GM12892 (cell line): Measurements from ENCODE around the gene LTN1.

Experiments
- POLR2A ChIP-seq: IDR thresholded peaks from 2 replicates; pipeline ENCODE4 v1.6.1; 2011; ENCODE audit warnings: low read depth, low read length, control low read depth
- POLR2AphosphoS5 ChIP-seq: IDR thresholded peaks from 2 replicates; pipeline ENCODE4 v1.6.1; 2011; ENCODE audit warnings: low read depth, low read length, control low read depth

DNA sequence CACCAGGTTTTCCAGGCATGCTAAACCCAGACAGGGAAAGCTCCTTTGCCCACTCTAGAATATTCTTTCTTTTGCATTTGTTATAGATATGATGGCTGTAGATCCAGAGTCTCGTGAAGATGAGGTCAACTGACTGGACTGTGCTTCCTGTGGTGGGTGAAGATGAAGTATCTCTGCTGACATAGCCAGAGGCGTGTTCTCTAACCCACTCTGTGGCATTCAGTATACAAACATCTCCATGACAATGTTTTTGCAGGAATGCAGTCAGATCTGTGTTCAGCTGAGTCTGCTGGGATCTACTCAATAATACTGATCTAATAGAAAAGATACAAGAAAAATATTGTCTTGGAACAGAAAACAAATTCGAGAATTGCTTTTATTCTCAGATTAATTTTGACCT lies 15.1 kb upstream of the LTN1 start:
- TF ChIP-seq POLR2AphosphoS5 (no peak), POLR2A (no peak)
